Fibroblast of pulmonary artery (primary cell): ENCODE data around the gene EHMT1.
"Not testable (repeated sequence)": the region's sequence is repeated elsewhere in the genome, so short reads cannot be mapped to it uniquely, and the experiment has no call there.

ENCODE experiments used
- DNase-seq: peaks from one replicate; pipeline ENCODE4 v3.0.0-alpha.2; 2010; ENCODE audit warnings: low read depth
- H3K4me3 ChIP-seq: replicated peaks from 2 replicates; pipeline ENCODE4 v1.5.1; 2011; ENCODE audit warnings: low read depth, mild to moderate bottlenecking, control low read depth, low read length, moderate library complexity
- TF ChIP-seq, protein P1 (sequence below): IDR thresholded peaks from 2 replicates; pipeline ENCODE4 v1.5.1; 2011; ENCODE audit warnings: mild to moderate bottlenecking, control low read depth, low read length, inconsistent platforms; ENCODE audit errors: missing control alignments

The EHMT1 gene

DNA sequence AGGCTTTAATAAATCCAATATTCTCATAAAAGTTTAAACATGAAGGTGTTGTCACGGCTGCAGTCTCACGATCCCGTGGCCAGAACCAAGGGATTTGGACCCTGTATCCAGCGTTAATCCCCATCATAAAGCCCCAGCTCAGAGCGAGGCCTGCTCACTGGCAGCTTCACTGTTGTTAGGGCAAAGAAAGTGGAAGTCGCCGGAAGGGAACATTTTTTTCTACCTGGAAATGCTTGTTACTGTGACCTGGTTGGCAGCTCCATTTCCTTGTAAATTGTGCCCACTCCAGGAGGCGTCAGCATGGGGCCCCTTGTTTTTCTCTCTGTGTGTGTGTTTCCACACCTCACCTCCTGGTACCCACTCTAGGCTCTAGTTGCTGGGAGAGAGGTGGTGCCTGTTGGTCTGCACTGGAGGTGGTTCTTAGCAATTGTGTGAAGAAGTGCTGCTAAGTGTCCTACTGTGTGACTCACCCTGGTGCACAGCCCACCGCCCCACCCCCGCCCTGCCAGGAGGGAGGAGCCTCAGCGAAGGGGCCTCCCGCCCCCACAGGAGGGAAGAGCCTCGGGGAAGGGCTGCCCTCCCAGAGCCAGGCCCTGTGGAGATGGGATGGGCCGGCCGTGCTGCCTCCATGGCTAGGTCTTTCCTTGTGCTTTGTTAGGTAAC lies 105.1 kb downstream of the EHMT1 start:
- no peak overlapping the region for H3K4me3 ChIP-seq
- peak; percentile 24 for DNase-seq

DNA sequence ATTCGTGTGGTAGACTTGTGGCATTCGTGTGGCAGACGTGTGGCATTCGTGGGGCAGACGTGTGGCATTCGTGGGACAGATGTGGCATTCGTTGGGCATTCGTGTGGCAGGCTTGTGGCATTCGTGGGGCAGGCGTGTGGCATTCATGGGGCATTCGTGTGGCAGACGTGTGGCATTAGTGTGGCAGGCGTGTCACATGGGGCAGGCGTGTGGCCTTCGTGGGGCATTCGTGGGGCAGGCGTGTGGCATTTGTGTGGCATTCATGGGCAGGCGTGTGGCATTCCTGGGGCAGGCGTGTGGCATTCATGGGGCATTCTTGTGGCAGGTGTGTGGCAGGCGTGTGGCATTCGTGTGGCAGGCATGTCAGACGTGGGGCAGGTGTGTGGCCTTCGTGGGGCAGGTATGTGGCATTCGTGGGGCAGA lies 106.0 kb downstream of the EHMT1 start:
- DNase-seq, result no peak
- TF ChIP-seq, protein P1, sequence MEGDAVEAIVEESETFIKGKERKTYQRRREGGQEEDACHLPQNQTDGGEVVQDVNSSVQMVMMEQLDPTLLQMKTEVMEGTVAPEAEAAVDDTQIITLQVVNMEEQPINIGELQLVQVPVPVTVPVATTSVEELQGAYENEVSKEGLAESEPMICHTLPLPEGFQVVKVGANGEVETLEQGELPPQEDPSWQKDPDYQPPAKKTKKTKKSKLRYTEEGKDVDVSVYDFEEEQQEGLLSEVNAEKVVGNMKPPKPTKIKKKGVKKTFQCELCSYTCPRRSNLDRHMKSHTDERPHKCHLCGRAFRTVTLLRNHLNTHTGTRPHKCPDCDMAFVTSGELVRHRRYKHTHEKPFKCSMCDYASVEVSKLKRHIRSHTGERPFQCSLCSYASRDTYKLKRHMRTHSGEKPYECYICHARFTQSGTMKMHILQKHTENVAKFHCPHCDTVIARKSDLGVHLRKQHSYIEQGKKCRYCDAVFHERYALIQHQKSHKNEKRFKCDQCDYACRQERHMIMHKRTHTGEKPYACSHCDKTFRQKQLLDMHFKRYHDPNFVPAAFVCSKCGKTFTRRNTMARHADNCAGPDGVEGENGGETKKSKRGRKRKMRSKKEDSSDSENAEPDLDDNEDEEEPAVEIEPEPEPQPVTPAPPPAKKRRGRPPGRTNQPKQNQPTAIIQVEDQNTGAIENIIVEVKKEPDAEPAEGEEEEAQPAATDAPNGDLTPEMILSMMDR, result no peak
- no peak overlapping the region for H3K4me3 ChIP-seq

More for the DNA sequence above, 105.1 kb downstream of the EHMT1 start:
- TF ChIP-seq, protein P1, result no peak

DNA sequence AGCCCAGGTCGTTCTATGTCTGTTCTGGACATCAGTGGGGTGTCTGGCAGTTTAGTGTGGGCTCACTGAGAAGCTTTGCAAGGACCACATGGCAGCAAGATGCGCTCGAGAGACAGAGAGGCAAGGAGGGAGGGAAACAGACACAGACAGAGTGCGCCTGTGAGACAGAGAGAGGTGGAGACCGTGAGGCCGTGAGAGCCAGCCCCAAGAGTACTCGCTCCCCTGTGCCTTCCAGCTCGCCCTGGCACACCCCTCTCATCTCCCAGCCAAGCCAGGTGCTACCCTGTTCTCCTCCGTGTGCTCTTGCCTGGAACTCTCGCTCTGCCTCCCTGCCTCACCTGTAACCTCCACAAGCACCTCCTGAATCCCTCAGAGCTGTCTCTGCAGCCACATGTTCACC lies 106.8 kb downstream of the EHMT1 start:
- TF ChIP-seq, protein P1, result no peak
- H3K4me3 ChIP-seq, result no peak overlapping the region
- no peak for DNase-seq

DNA sequence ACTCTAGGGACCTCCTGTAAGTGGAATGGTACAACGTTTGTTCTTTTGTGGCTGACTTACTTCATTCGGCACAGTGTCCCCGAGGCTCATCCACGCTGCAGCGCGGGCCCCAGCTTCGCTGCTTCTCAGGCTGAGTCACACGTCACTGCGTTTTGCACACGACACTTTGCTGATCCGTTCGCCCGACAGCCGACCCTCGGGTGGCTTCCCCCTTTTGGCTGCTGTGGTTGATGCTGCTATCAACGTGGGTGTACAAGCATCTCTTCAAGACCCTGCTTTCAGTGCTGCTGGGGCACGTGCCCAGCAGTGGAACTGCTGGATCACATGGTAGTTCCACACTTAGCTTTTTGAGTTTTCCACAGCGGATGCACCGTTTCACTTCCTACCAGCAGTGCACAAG lies 107.5 kb downstream of the EHMT1 start:
- not testable (repeated sequence) for DNase-seq, H3K4me3 ChIP-seq

DNA sequence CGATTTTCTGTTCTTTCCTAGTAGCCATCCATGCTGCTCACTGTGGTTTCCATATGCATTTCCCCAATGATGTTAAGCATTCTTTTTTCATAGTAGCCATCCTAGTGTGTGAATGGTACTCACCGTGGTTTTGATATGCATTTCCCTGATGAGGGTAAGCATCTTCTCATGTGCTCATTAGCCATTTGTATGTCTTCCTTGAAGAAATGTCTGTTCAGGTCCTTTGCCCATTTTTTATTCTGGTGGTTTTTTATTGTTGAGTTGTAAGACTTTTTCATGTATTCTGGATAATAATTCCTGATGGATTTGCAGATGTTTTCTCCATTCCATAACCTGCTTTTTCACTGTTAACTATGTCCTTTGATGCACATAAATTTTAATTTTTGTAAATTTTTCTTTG lies 108.0 kb downstream of the EHMT1 start:
- TF ChIP-seq, protein P1, result no peak
- no peak for DNase-seq
- H3K4me3 ChIP-seq, result no peak overlapping the region

DNA sequence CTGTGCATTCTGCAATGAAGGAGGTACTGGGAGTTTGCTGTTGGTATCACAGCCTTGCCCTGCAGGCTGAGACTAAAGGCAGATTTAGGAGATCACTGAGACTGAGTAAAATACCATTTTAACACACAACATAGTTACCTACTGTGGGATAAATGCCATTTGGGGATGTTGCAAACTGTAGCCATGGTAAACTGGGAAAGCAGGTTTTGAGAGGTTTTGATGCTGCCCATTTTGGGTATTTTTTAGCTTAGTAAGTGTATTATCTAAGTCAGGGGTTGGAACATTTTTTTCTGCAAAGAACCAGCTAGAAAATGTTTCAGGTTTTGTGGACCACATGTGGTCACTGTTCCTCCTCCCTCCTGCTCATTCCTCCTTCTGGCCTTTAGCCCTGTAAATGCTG lies 108.9 kb downstream of the EHMT1 start:
- DNase-seq, result no peak
- TF ChIP-seq, protein P1, result no peak
- no peak overlapping the region for H3K4me3 ChIP-seq

DNA sequence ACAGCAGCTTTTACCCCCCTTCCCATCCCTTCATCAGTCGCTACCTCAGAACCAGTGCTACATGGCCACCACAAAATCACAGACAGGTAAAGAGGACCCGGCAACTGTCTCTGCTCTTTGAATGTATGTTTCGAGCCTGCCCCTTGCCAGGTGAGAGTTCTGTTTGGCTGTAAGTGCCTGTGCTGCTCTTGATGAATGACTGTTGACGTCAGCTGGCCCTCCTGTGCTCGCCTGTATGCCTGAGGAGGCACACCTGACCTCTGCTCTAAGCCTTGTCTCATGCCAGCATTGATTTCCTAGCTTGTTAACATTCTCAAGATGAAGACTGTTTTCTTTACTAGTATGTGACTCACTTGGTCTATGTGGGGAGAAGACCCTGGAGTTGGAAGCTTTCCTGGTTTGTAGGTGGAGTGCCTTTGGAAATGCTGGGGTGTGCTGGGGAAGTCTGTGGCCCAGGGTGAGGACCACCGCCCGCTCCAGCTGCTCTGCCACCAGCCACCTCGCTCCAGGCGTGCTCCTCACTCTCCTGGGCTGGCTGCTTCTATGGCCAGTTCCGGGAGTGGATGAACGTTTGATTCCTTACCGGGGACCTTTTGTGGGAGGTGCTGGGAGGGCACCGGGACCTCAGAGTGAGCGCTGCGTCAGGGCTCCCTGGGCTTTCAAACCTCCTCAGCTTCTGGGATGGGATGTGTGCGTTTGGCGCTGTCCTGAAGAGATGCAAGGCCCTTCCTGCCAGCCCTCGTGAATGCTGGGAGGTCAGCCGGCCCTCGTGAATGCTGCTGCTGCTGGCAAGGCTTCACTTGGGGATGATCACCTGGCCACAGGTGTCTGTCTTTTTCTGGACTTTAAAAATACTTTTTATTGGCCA lies 109.9 kb downstream of the EHMT1 start:
- H3K4me3 ChIP-seq, result no peak overlapping the region
- no peak for DNase-seq
- TF ChIP-seq, protein P1, result no peak
